Stomach smooth muscle (tissue), 2 donors: Measurements from ENCODE around the gene PDE1A.

Experiments
- H3K27ac ChIP-seq: one replicate; pipeline ENCODE4 v1.7.0; 2013; ENCODE audit warnings: mild to moderate bottlenecking, low read length, inconsistent platforms
- H3K27me3 ChIP-seq, 2 donors: one replicate each; pipeline ENCODE4 v1.7.0; 2013; ENCODE audit warnings: low read length in 2 of 2; ENCODE audit not compliant: insufficient read depth in 2 of 2, control insufficient read depth in 1 of 2
- H3K36me3 ChIP-seq, 2 donors: one replicate each; pipeline ENCODE4 v1.7.0; 2013; ENCODE audit warnings: low read length in 2 of 2; ENCODE audit not compliant: control insufficient read depth in 2 of 2, insufficient read depth in 2 of 2
- H3K4me1 ChIP-seq: one replicate; pipeline ENCODE4 v1.7.0; 2013; ENCODE audit warnings: low read length; ENCODE audit not compliant: control insufficient read depth, insufficient read depth
- H3K4me3 ChIP-seq, 2 donors: one replicate each; pipeline ENCODE4 v1.7.0; 2013; ENCODE audit warnings: low read length in 2 of 2
- H3K9ac ChIP-seq, 2 donors: one replicate each; pipeline ENCODE4 v1.7.0; 2013; ENCODE audit warnings: low read length in 2 of 2, mild to moderate bottlenecking in 1 of 2
- H3K9me3 ChIP-seq, 2 donors: one replicate each; pipeline ENCODE4 v1.7.0; 2013; ENCODE audit warnings: low read length in 2 of 2; ENCODE audit not compliant: control insufficient read depth in 2 of 2
- donor health status: healthy.
- donor health status: Pancreatic carcinoma.

The PDE1A gene

DNA sequence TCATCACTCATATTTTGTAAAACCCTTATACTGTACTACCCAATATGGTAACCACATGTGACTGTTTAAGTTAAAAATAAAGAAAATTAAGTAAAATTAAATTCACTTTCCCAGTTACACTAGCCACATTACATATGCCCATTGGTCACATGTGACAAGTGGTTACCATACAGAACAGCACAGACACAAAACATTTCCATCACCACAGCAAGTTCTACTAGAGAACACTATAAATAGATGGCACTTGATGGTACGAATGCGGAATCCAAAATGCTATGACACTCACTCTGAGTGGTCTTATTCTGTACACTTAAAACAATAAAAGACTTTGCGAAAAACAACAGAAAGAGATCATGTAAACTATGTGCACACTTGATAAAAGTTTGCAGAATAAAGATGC is 202.2 kb downstream of the PDE1A start:
- no peaks in the 10 kb centered on the region for H3K9me3 ChIP-seq
- no peak overlapping the region for H3K4me3 ChIP-seq
- H3K9ac ChIP-seq: no peak overlapping the region
- H3K27me3 ChIP-seq: no peaks in the 10 kb centered on the region
- no peak overlapping the region for H3K27ac ChIP-seq
- H3K36me3 ChIP-seq: no peaks in the 10 kb centered on the region
- H3K4me1 ChIP-seq: no peaks in the 10 kb centered on the region

DNA sequence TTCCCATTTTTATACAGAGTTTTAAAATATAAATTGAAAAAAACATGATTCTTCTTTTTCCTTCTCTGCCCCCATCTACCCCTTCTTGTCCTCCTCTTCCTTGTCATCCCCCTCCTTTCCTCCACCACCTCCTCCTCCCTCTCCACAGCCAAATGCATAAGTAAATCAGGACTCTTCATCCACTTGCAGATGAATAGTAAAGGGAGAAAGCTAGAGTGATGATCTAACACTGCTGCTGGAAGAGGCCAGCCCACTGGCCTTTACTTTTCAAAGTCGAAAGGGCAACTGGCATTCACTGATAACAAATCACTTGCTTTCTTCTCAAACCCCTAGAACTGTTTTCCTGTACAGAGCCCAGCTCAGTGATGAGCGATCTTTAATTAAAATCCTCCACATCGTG is 205.8 kb downstream of the PDE1A start:
- Histone ChIP-seq H3K9me3 (no peaks in the 10 kb centered on the region), H3K27ac (no peak overlapping the region), H3K9ac (no peak overlapping the region), H3K27me3 (no peaks in the 10 kb centered on the region), H3K4me1 (no peaks in the 10 kb centered on the region), H3K4me3 (no peak overlapping the region), H3K36me3 (no peaks in the 10 kb centered on the region)

DNA sequence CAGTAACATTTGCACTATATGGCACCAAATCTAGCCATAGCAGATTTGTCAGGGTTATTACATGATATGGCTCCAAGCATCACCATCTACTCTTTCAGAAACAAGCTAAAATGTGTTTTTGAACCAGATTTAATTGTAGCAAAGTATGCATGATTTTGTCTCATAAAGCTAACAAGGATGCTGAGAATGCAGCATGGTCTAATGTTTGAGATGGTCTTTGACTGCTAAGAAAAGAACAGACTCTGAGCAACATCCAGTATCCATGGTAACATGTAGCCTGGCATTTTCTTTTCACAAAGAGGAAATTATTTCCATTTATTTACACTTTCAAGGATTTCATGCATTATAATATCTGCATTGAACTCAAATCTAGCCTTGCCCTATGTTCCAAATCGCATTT is 206.5 kb downstream of the PDE1A start:
- Histone ChIP-seq H3K4me3 (no peak overlapping the region), H3K36me3 (no peaks in the 10 kb centered on the region), H3K27me3 (no peaks in the 10 kb centered on the region), H3K4me1 (no peaks in the 10 kb centered on the region), H3K27ac (no peak overlapping the region), H3K9ac (no peak overlapping the region), H3K9me3 (no peaks in the 10 kb centered on the region)

DNA sequence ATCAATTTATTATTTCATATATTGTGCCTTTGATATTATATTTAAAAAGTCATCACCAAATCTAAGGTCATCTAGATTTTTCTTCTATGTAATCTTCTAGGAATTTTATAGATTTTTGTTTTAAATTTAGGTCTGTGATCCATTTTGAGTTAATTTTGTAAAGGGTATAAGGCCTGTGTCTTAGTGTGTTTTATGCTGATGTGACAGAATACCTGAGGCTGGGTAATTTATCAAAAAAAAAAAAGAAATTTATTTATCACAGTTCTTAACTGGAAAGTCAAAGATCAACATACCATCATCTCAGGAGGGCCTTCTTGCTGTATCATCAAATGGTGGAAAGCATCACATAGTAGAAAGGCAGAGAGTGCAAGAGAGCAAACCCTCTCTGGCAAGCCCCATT is 216.2 kb downstream of the PDE1A start:
- no peaks in the 10 kb centered on the region for H3K4me1 ChIP-seq
- H3K27ac ChIP-seq: no peak overlapping the region

DNA sequence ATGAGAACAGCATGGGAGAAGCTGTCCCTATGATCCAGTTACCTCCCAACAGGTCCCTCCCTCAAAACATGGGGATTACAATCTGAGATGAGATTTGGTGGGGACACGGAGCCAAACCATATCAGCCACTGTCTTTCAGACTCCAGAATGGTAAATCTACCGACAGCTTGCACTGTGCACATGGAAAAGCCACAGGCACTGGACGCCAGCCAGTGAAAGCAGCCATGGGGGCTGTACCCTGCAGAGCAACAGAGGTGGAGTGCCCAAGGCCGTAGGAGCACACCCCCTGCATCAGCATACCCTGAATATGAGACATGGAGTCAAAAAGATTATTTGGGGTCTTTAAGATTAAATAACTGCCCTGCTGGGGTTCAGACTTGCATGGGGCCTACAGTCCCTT is 218.4 kb downstream of the PDE1A start:
- no peaks in the 10 kb centered on the region for H3K36me3 ChIP-seq
- no peak overlapping the region for H3K4me3 ChIP-seq
- H3K9ac ChIP-seq: no peak overlapping the region
- no peak overlapping the region for H3K27ac ChIP-seq
- no peaks in the 10 kb centered on the region for H3K4me1 ChIP-seq
- H3K27me3 ChIP-seq: no peaks in the 10 kb centered on the region
- no peaks in the 10 kb centered on the region for H3K9me3 ChIP-seq

More for the DNA sequence above, 216.2 kb downstream of the PDE1A start:
- Histone ChIP-seq H3K27me3 (no peaks in the 10 kb centered on the region), H3K9me3 (no peaks in the 10 kb centered on the region), H3K36me3 (no peaks in the 10 kb centered on the region), H3K9ac (no peak overlapping the region), H3K4me3 (no peak overlapping the region)

DNA sequence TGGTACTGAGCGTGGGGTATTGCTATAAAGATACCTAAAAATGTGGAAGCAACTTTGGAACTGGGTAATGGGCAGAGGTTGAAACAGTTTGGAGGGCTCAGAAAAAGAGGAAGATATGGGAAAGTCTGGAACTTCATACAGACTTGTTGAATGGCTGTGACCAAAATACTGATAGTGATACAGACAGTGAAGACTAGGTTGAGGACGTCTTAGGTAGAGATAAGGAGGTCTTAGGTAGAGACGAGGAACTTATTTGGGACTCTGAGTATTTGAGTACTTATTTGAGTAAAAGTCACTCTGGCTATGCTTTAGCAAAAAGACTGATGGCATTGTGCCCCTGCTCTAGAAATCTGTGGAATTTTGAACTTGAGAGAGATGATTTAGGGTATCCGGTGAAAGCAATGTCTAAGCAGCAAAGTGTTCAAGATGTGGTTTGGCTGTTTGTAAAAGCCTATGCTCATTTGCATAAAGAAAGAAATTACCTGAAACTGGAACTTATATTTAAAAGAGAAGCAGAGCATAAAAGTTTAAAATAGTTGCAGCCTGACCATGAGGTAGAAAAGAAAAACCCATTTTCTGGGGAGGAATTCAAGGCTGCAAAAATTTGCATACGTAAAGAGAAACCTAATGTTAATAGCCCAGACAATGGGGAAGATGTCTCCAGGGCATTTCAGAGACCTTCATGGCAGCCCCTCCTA is 219.6 kb downstream of the PDE1A start:
- H3K4me1 ChIP-seq: no peaks in the 10 kb centered on the region
- H3K4me3 ChIP-seq: no peak overlapping the region
- H3K27ac ChIP-seq: no peak overlapping the region
- H3K9me3 ChIP-seq: no peaks in the 10 kb centered on the region
- H3K27me3 ChIP-seq: no peaks in the 10 kb centered on the region
- no peaks in the 10 kb centered on the region for H3K36me3 ChIP-seq
- H3K9ac ChIP-seq: no peak overlapping the region

DNA sequence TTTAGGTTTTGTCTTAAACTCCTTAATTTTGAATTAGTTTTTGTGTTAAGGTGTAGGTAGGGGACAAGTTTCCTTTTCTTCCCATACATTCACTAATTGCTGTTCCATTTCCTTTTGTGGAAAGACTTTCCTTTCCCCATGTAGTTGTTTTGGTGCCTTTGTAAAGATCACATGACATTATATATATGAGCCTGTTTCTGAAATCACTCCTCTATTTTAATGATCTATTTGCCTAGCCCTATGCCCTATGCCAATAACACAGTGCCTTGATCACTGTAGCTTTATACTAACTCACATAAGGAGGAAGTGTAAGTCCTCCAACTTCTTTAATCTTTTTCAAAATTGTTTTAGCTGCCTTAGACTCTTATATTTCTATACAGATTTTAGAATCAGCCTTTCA is 229.3 kb downstream of the PDE1A start:
- Histone ChIP-seq H3K36me3 (peaks cover 0 to 2% of the 10 kb centered on the region in 2 donors), H3K4me1 (no peaks in the 10 kb centered on the region), H3K4me3 (no peak overlapping the region), H3K9ac (no peak overlapping the region), H3K27ac (no peak overlapping the region), H3K9me3 (no peaks in the 10 kb centered on the region), H3K27me3 (no peaks in the 10 kb centered on the region)

DNA sequence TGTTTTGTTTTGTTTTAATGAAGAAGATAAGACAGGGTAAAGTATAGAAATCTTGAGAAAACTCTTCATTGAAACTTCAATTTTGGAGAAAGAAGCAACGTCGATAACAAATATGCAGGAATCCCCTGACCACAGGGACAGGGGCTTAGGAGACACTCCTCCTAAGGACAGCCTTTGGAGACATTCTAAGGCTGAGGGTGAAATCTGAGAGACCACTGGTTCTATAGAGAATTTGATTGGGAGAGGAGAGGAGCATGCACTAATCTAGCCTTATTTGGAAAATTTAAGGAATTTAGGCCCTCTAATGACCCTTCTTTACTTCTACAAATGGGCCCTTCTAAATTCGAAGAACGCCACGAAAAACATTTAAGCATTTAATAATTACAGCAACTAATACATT is 233.5 kb downstream of the PDE1A start:
- Histone ChIP-seq H3K27me3 (no peaks in the 10 kb centered on the region), H3K4me1 (no peaks in the 10 kb centered on the region), H3K9me3 (no peaks in the 10 kb centered on the region), H3K36me3 (no peaks in the 10 kb centered on the region), H3K4me3 (no peak overlapping the region), H3K9ac (no peak overlapping the region), H3K27ac (no peak overlapping the region)

DNA sequence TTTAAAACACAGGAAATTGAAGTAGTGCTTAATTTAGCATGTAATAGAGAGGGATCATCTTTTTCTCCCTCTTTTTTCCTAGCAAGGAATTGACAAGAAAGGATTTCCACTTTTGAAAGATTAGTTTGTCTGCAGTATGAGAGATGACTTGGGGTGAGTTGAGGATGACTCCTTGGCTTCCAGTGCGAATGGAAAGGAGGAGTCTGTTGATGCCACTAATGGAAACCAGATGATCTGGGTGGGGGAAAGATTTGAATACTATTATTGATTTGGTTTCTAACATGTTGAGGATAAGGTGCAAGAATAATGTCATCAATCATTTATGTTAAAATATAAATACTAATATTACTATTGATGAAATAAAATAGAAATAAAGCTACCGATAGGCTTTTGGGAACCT is 235.8 kb downstream of the PDE1A start:
- Histone ChIP-seq H3K4me1 (no peaks in the 10 kb centered on the region), H3K27me3 (no peaks in the 10 kb centered on the region), H3K4me3 (no peak overlapping the region), H3K9ac (no peak overlapping the region), H3K36me3 (no peaks in the 10 kb centered on the region), H3K27ac (no peak overlapping the region), H3K9me3 (no peaks in the 10 kb centered on the region)

DNA sequence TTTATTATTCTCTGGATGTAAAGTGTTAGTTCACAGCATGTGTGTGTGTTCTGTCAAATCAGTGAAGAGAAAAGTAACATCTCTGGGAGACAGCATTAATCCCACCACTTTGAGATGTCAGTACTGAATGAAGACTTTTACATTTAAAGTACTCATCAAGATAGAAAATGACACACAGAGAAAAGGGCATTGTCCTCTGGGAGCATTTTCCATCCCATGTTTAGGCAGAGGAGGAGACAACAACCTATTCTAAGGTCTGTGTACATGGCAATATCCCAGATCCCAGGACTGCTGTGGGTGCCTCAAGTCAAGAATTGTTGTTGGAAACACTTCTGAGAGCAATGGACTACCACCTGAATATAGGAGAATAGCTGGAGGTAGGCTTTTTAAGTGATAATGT is 239.7 kb downstream of the PDE1A start:
- H3K27ac ChIP-seq: no peak overlapping the region

DNA sequence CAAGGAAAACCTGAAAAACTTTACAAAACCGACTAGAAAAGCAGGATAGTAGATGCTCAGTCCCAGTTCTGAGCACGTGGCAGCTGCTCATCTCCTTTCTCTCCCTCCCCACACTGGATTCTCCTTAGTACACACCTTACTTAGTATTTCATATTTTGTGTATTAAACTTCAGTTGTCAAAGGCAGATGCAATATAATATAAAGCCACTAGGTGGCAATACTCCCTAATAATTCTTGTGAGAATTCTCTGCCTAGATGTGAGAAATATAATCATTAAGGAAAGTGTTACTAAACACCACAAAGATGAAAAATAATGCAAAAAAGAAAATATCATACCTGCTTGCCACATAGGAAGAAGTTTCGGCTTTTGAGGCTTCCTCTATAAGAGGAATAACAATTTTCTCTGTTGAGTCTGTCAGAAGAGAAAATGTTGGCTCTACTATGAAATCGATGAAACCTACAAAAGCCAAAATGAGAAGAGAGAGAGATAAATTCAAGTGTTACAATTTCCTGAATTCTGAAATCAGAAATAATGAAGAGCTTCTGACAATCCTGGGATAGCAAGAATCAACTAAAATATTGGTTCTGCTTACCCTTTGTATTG is 240.6 kb downstream of the PDE1A start:
- H3K9ac ChIP-seq: no peak overlapping the region
- no peaks in the 10 kb centered on the region for H3K36me3 ChIP-seq
- H3K27ac ChIP-seq: no peak overlapping the region
- peaks cover 4% of the 10 kb centered on the region in 2 donors for H3K9me3 ChIP-seq
- no peak overlapping the region for H3K4me3 ChIP-seq
- no peaks in the 10 kb centered on the region for H3K4me1 ChIP-seq
- no peaks in the 10 kb centered on the region for H3K27me3 ChIP-seq

More for the DNA sequence above, 239.7 kb downstream of the PDE1A start:
- no peaks in the 10 kb centered on the region for H3K27me3 ChIP-seq
- H3K9ac ChIP-seq: no peak overlapping the region
- no peak overlapping the region for H3K4me3 ChIP-seq
- H3K36me3 ChIP-seq: no peaks in the 10 kb centered on the region
- H3K4me1 ChIP-seq: no peaks in the 10 kb centered on the region
- H3K9me3 ChIP-seq: peaks cover 4% of the 10 kb centered on the region in 2 donors
